BE2C (cell line): ENCODE measurements around the gene SIX2. TPM values are rescaled to one million over a fixed set of nuclear protein-coding genes. Genes with fewer than 3 reads are reported as not detected.

Source experiments
- DNase-seq: peaks from one replicate; pipeline ENCODE4 v3.0.0-alpha.2; 2020
- H3K27me3 ChIP-seq: fragments of 250-450 bp; sonication (Bioruptor Pico); 2 replicates; pipeline ENCODE4 v1.5.1; 2020; ENCODE audit warnings: mild to moderate bottlenecking
- H3K36me3 ChIP-seq: fragments of 250-450 bp; sonication (Bioruptor Pico); 2 replicates; pipeline ENCODE4 v1.5.1; 2020; ENCODE audit warnings: mild to moderate bottlenecking
- H3K4me1 ChIP-seq: fragments of 250-450 bp; sonication (Bioruptor Pico); 2 replicates; pipeline ENCODE4 v1.5.1; 2020
- H3K4me3 ChIP-seq: 2 replicates; pipeline ENCODE4 v1.5.1; 2011; ENCODE audit warnings: low read depth, low read length
- H3K9me3 ChIP-seq: fragments of 250-450 bp; sonication (Bioruptor Pico); 2 replicates; pipeline ENCODE4 v1.5.1; 2020
- polyA plus RNA-seq: library from polyadenylated mRNA; unstranded; fragments of >200 nt; gene quantifications from one replicate; pipeline ENCODE4 v1.2.1, GENCODE V29; 2012; ENCODE audit warnings: low read depth, missing spikeins; ENCODE audit not compliant: insufficient read length, insufficient read depth
- TF ChIP-seq, protein P1 (sequence below): IDR thresholded peaks from 2 replicates; pipeline ENCODE4 v1.5.1; 2012; ENCODE audit warnings: mild to moderate bottlenecking, low read depth, low read length

The SIX2 gene
- polyA plus RNA-seq, result not detected

DNA sequence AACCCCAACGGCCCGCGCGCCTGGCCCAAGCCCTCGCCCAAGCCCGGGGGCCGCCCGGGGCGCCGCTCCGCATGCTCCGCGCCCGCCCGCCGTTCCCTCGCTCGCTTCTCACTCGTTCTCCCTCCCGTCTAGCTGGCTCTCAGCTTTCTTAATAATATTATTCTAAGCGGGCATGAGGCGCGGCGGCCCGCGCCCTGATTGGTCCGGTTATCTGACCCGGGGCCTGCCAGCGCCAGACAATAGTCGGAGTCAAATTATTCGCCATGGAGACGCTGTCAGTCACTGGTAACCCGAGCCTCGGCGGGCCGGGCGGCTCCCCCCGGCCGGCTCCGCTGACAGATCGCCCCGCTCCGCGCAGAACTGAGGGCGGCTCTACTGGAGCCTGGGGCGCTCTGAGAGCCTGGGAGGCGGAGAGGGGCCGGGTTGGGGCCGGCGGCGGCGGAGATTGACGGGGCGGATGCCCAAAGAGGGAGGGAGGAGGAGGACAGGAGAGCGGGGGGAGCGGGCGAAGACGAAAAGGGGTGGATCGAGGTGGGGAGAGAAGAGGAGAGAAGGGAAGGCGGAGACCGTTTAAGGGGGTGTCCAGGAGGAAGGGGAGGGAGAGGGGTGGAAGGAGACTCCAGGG, at the start of gene SIX2:
SIX2 (minus strand) TSS at position 150 of the 625 bp plus-strand sequence. CDS start 342 bp downstream, outside the sequence.
- peak; percentile 96 for DNase-seq
- no peaks in the 10 kb centered on the region; the same call in 1 of the 2 replicates for H3K4me1 ChIP-seq
- peaks cover 3% of the 10 kb centered on the region; the same call in 1 of the 2 replicates for H3K9me3 ChIP-seq
- no peaks in the 10 kb centered on the region for H3K36me3 ChIP-seq
- TF ChIP-seq, protein P1, sequence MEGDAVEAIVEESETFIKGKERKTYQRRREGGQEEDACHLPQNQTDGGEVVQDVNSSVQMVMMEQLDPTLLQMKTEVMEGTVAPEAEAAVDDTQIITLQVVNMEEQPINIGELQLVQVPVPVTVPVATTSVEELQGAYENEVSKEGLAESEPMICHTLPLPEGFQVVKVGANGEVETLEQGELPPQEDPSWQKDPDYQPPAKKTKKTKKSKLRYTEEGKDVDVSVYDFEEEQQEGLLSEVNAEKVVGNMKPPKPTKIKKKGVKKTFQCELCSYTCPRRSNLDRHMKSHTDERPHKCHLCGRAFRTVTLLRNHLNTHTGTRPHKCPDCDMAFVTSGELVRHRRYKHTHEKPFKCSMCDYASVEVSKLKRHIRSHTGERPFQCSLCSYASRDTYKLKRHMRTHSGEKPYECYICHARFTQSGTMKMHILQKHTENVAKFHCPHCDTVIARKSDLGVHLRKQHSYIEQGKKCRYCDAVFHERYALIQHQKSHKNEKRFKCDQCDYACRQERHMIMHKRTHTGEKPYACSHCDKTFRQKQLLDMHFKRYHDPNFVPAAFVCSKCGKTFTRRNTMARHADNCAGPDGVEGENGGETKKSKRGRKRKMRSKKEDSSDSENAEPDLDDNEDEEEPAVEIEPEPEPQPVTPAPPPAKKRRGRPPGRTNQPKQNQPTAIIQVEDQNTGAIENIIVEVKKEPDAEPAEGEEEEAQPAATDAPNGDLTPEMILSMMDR, result no peak
- peak within 1 kb of the TSS; percentile 66 for H3K4me3 ChIP-seq
- no peaks in the 10 kb centered on the region for H3K27me3 ChIP-seq

DNA sequence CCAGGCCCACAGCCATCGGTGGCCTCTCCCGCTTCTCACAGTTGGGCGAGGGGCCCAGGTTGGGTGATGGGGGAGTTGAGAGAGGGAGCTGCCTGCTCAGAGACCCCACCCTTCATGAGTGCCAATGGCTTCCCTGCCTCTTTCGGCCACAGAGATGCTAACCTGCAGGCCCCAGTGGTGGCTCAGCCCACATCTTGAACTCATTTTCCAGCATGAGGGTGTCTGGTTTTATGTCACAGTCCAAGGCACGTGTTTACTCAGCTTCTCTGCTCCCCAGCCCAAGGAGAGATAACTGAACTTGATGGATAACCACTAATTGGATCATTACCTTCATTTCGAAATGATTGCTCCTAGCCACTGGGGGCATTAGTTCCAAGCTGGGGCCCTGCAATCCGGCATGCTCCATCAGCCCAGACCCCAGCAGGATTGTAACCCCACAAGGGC, 45.9 kb upstream of the SIX2 start:
- Histone ChIP-seq H3K4me3 (no peak overlapping the region), H3K9me3 (no peaks in the 10 kb centered on the region), H3K27me3 (no peaks in the 10 kb centered on the region), H3K36me3 (no peaks in the 10 kb centered on the region), H3K4me1 (peaks cover 7% of the 10 kb centered on the region)
- TF ChIP-seq, protein P1, result peak; percentile 52
- DNase-seq, result peak; percentile 72

DNA sequence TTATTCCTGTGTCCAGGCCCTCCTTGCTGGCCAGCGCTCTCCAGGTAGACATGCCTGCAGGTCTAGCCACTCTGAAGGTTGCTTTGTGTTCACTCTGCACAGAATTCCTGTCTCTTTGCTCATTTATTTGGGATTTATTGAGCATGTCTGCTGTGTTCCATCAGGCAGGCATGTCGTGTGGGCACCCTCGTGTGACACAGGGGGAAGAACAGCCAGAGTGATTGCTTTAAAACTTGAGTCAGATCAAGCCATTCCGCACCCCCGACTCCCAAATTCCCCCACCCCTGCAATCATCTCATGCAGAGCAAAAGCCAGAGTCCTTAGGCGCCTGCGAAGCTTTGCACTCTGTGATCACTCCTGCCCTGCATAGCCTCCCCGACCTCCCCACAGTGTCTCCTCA, 44.7 kb upstream of the SIX2 start:
- peaks cover 7% of the 10 kb centered on the region for H3K4me1 ChIP-seq
- no peaks in the 10 kb centered on the region for H3K36me3 ChIP-seq

DNA sequence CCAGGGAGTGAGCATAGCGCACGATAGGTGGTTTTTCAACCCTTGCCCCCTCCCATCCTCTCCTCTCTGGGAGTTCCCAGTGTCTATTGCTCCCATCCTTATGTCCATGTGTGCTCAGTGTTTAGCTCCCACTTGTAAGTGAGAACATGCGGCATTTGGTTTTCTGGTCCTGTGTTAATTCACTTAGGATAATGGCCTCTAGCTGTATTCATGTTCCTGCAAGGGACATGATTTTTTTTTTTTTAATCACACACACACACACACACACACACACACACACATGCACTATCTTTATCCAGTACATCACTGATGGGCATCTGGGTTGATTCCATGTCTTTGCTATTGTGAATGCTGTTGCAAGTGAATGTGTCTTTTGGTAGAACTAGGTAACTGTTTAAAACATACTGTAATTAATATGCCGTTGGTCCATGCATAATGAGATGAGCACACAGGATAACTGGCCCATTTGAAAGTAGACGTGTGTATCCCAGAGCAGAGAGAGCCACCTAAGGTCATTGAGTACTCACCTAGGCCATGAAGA, 43.2 kb upstream of the SIX2 start:
- no peak overlapping the region for H3K4me3 ChIP-seq
- H3K9me3 ChIP-seq, result no peaks in the 10 kb centered on the region
- no peaks in the 10 kb centered on the region for H3K27me3 ChIP-seq
- peaks cover 7% of the 10 kb centered on the region for H3K4me1 ChIP-seq
- DNase-seq, result no peak
- TF ChIP-seq, protein P1, result no peak
- no peaks in the 10 kb centered on the region for H3K36me3 ChIP-seq

More for the DNA sequence above, 44.7 kb upstream of the SIX2 start:
- Histone ChIP-seq H3K4me3 (no peak overlapping the region), H3K27me3 (no peaks in the 10 kb centered on the region), H3K9me3 (no peaks in the 10 kb centered on the region)
- no peak for DNase-seq
- TF ChIP-seq, protein P1, result no peak

DNA sequence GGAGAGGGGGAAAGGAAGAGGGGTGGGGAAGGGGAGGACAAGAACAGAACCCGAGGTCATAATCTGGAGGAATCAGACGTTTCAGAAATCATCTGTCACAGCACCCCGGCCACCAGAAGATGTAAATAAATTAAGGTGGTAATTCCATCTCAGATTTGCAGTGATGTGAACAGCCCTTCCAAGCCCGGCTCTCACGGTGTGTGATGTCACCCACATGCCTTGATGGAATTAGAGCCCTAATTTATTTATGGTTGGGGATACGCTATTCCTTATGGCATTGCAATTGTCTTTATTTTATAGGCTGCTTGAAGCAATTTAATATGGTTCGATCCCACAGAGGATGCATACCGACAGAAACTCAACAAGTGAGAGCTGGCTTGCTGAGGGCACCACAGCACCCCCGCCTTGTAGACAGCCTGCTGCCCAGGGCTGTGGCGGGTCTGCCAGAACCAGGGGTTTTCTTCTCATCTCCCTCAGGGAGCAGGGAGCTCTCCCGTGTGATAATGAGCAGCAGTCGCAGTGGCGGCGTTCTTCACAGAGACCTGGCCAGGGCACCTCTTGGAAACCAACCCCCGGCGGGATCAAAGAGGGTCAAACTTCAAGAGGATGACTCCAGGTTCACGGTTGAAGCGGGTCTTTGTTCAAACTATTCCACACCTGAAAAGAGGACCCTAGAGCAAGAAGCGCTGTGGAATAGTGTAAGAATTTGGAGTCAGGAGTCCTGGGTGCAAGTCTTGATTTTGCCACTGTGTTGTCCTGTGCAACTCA, 40.5 kb upstream of the SIX2 start:
- Histone ChIP-seq H3K9me3 (no peaks in the 10 kb centered on the region), H3K27me3 (no peaks in the 10 kb centered on the region), H3K36me3 (no peaks in the 10 kb centered on the region), H3K4me1 (peaks cover 4% of the 10 kb centered on the region; the same call in 1 of the 2 replicates), H3K4me3 (no peak overlapping the region)
- TF ChIP-seq, protein P1, result no peak
- DNase-seq, result no peak
